GM12864 (cell line): ENCODE measurements around the gene RPS16.
A peak's percentile ranks its signal among the peaks of the same experiment; 100 is the strongest.

Source experiments
- DNase-seq: peaks from one replicate; pipeline ENCODE4 v3.0.0-alpha.2; 2011; ENCODE audit warnings: low read depth
- H3K4me3 ChIP-seq: 2 replicates; pipeline ENCODE4 v1.5.1; 2011; ENCODE audit warnings: mild to moderate bottlenecking, low read depth, low read length, control low read depth
- CTCF ChIP-seq: IDR thresholded peaks from 2 replicates; pipeline ENCODE4 v1.5.1; 2011; ENCODE audit warnings: low read depth, mild to moderate bottlenecking, moderate library complexity, low read length, control low read depth, inconsistent platforms; ENCODE audit errors: missing control alignments

The RPS16 gene

DNA sequence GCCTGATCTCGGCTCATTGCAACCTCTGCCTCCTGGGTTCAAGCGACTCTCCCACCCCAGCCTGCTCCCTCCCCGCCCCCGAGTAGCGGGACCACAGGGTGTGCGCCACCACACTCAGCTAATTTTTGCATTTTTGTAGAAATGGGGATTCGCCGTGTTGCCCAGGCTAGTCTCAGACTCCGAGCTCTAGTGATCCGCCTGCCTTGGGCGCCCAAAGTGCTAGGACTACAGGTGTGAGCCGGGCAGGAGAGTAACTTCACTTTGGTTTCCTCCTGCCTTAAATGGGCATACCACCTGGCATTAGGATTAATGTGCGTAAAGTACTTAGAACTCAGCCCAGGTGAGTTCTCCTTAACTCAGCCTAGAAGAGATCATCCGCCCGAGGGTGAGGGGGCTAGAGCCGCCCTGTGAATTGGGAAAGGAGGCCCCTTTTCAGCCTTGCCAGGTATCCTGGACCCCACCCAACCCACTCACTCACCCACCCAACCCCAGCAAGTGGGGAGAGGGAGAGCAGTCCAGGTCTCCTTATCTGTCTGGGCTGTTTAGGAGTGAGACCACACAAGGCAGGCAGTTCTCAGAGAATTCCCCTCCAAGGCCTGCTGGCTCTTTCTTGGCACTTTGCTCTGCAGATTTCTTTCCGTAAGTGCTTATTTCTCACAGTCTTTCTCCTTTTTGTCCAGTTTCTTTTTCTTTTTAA lies 30.3 kb downstream of the RPS16 start:
- no peak for TF ChIP-seq CTCF
- H3K4me3 ChIP-seq, result peak overlapping the region; percentile 98
- DNase-seq, result no peak

DNA sequence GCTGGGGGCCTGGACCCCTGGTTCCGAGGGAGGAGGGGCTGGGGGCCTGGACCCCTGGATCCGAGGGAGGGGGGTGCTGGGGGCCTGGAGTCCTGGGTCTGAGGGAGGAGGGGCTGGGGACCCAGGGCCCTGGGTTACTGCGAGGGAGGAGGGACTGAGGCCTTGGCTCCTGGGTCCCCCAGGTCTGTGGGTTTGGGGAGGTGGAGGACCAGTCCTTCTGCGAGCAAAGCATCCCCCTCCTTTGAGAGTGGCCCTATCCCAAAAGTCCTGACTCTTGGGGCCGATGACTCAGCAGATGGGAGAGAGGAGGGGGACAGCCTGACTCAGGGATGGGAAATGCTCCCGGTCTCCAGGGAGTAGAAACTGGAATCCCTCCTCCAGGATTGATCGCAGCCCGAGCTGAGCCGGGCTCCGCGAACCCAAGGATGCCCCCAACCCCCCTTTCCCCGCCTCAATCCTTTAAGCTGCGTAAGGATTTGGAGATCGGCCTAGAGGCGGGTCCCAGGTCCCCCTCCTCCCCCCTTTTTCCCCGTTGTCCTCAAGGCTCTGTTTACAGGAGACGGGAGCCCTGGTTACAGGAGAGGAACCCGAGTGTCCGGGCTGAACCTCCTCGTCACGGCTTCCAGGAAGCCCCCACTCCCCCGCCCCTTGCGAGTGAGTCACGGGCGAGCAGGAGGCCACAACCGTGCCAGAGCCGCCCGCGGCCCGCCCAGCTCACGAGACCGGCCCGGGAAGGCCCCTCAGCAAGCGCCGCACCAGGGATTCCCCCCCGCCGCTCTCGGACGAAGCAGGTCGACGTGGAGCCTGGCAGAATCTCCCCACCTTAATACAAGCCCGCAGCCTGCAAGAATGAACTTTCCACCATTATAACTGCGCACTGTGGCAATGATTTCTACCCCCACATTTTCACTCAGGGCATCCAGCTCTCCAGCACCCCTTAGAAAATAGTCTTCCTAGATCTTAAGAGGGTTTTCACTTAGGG lies 32.1 kb downstream of the RPS16 start:
- H3K4me3 ChIP-seq, result peak overlapping the region; percentile 51
- DNase-seq, result no peak
- no peak for TF ChIP-seq CTCF

DNA sequence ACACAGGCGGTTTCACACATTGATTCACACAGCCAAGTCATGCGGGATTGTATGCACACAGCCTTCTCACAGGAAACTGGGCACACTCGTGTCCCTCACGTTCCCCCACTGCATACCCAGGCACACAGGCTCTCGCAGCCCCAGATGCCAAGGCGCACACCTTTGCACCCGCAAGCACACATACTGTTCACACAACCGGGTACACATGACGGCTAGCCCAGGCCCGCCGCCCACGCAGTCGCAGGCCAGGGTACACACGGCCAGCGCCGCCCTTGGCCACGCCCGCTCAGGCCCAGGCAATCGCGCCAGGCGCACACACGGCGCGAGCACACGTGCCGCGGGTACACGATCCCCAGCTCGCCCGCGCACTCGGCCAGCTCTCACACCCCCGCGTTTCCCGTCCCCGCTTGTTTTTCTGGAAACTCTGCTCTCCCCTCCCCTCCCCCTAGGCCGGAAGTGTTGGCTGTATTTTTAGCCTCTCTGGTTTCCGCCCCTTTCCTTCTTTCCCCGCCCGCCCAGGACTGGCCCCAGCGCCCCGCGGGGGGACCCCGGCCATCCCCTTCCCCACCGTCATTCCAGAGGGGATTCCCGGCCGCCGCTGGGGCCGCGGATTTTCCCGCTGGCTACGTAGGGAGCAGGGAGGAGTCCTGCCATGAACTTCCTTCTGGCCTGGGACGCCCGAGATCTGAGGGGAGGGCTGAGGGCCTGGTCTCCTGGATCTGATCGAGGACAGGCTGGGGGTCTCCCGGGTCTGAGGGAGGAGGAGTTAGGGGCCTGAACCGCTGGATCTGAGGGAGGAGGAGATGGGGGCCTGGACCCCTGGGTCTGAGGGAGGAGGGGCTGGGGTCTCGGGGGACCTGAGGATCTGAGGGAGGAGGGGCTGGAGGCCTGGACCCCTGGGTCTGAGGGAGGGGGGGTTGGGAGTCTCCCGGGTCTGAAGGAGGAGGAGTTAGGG lies 33.1 kb downstream of the RPS16 start:
- no peak for TF ChIP-seq CTCF
- DNase-seq, result peak; percentile 89
- peak overlapping the region; percentile 51 for H3K4me3 ChIP-seq

DNA sequence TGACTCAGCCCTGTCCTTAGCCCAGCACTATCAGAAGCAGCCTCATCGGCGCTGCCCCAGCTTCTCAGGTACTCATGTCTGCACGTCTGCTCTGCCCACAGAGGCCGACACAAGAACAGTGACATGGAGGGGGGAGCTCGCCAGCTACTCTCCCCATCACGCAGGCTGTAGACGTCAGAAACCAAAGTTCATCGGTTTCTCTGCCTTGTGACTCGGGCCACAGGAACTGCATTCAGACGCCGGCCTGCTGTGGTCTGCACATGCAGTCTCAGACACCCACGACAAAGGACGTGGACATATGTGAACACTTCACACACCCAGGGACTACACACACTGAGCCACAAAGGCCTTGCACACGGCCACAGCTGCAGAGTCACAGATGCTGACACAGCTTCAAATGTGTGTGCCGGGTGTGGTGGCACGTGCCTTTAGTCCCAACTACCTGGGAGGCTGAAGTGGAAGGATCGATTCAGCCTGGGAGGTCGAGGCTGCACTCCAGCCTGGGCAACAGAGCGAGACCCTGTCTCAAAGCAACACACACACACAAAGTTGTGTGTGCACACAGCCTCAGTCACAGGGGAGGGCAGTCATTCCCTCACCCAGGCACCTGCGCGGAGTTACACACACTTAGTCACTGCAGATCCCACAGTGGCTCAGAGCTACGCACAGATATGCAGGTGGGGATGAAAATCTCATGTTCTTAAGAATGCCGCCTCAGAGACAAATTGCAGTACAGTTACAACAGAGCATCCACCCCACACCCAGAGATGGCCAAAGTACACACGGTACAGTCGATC lies 34.0 kb downstream of the RPS16 start:
- no peak for DNase-seq
- TF ChIP-seq CTCF, result no peak
- H3K4me3 ChIP-seq, result peak overlapping the region; percentile 6

DNA sequence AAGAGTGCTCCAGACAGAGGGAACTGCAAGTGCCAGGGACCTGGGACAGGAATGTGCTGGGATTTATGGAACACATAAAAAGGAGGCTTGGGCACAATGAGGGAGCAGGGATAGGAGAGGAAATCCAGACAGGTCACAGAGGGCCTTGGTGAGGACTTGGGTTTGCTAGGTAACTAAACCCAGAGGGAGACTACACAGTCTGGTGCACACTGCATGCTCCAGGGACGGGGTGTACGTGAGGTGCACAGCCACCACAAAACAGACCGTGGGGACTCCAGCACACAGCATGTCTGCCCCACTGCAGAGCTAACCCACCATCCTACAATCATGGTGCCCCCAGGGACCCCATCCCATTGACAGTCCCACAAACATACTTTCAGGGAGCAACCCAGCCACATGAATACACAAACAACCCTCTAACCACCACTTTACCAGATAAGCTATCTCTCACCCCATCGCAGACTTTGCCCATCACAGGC lies 34.6 kb downstream of the RPS16 start:
- TF ChIP-seq CTCF, result no peak
- DNase-seq, result no peak
- H3K4me3 ChIP-seq, result peak overlapping the region; percentile 6; the same call in 1 of the 2 replicates
